ENCODE measurements around the gene SPEM3. TPM values are rescaled to one million over a fixed set of nuclear protein-coding genes. Genes with fewer than 3 reads are reported as not detected.

SPEM3 gene
- total and polyA plus RNA-seq, 2 of the 13 experiments (the other 11 are each of a cell fraction or from before 2014, with no cell fraction given) = not detected

GRCh38 chr17:7403977-7404736, 24.5 kb upstream of the SPEM3 start, which contains the start of gene TMEM256 (continued):
- TF ChIP-seq HMG20A (CRISPR knock-in tag; IDR thresholded peaks at IDR 0.05; ENCODE audit: borderline replicate concordance) (no peak), SYNCRIP (IDR thresholded peaks at IDR 0.05; ENCODE audit: insufficient read depth, low read depth, low read length) (no peak), SCMH1 (CRISPR knock-in tag; IDR thresholded peaks at IDR 0.05; ENCODE audit: borderline replicate concordance) (no peak), ZNF720 (CRISPR knock-in tag; IDR thresholded peaks at IDR 0.05) (no peak), JARID2 (CRISPR knock-in tag; IDR thresholded peaks at IDR 0.05; ENCODE audit: insufficient replicate concordance) (no peak), ZNF431 (CRISPR knock-in tag; IDR thresholded peaks at IDR 0.05; ENCODE audit: borderline replicate concordance, low read depth) (no peak), MBD4 (IDR thresholded peaks at IDR 0.05; ENCODE audit: borderline replicate concordance, low read length) (no peak), ZNF775 (CRISPR knock-in tag; IDR thresholded peaks at IDR 0.05; ENCODE audit: borderline replicate concordance) (no peak), ZNF33A (CRISPR knock-in tag; IDR thresholded peaks at IDR 0.05; ENCODE audit: borderline replicate concordance) (no peak), REPIN1 (CRISPR knock-in tag; IDR thresholded peaks at IDR 0.05; ENCODE audit: borderline replicate concordance, low read depth) (peak; percentile 46; the same call in 1 of the 2 replicates), FOXK2 (IDR thresholded peaks at IDR 0.05) (no peak), ZNF782 (CRISPR knock-in tag; IDR thresholded peaks at IDR 0.05; ENCODE audit: borderline replicate concordance) (no peak), REXO4 (CRISPR knock-in tag; IDR thresholded peaks at IDR 0.05; ENCODE audit: borderline replicate concordance) (no peak), HMG20B (CRISPR knock-in tag; conservative IDR thresholded peaks at IDR 0.05) (no peak), ZNF354B (CRISPR knock-in tag; IDR thresholded peaks at IDR 0.05) (no peak), NKX3-1 (CRISPR knock-in tag; IDR thresholded peaks at IDR 0.05) (0 out of 2 replicates have a peak, but pooled peaks have one; percentile 59), RFX1 (IDR thresholded peaks at IDR 0.05) (no peak), TFE3 (CRISPR knock-in tag; IDR thresholded peaks at IDR 0.05) (0 out of 2 replicates have a peak, but pooled peaks have one; percentile 42), PHF5A (CRISPR knock-in tag; IDR thresholded peaks at IDR 0.05; ENCODE audit: low read depth, unreplicated experiment) (no peak), SRSF4 (IDR thresholded peaks at IDR 0.05; ENCODE audit: low read depth, low read length, poor library complexity, severe bottlenecking) (no peak), NR2F6 (IDR thresholded peaks at IDR 0.05) (no peak; the same call in 1 of the 2 replicates), NR2F6 (CRISPR knock-in tag; IDR thresholded peaks at IDR 0.05) (no peak), E2F1 (CRISPR knock-in tag; IDR thresholded peaks at IDR 0.05) (no peak), ZNF761 (CRISPR knock-in tag; conservative IDR thresholded peaks at IDR 0.05) (no peak), KLF12 (CRISPR knock-in tag; IDR thresholded peaks at IDR 0.05; ENCODE audit: borderline replicate concordance) (no peak), POLR2AphosphoS5 (IDR thresholded peaks at IDR 0.05; ENCODE audit: low read depth, low read length) (peak; percentile 94), ZNF670 (CRISPR knock-in tag; IDR thresholded peaks at IDR 0.05; ENCODE audit: borderline replicate concordance) (no peak), SETDB1 (CRISPR knock-in tag; IDR thresholded peaks at IDR 0.05; ENCODE audit: borderline replicate concordance) (no peak), KDM5B (CRISPR knock-in tag; IDR thresholded peaks at IDR 0.05; ENCODE audit: borderline replicate concordance) (0 out of 2 replicates have a peak, but pooled peaks have one; percentile 19), BRD4 (CRISPR knock-in tag; IDR thresholded peaks at IDR 0.05) (peak; percentile 51; the same call in 1 of the 2 replicates), TBX2 (CRISPR knock-in tag; IDR thresholded peaks at IDR 0.05; ENCODE audit: borderline replicate concordance) (peak; percentile 46)

Data from HepG2 (cell line).